Measurements from ENCODE around the gene WNT3A.
A peak's percentile ranks its signal among the peaks of the same experiment; 100 is the strongest.

Gene WNT3A

GRCh38 chr1:228076796-228077430, 70.1 kb downstream of the WNT3A start:
- no peak for DNase-seq (ENCODE audit: low read depth, low spot score)

GRCh38 chr1:228077565-228078330, 71.0 kb downstream of the WNT3A start:
- no peak for DNase-seq (ENCODE audit: low read depth, low spot score)
- no peak overlapping the region for H3K4me3 ChIP-seq (ENCODE audit: low read length)

More at GRCh38 chr1:228076796-228077430, 70.1 kb downstream of the WNT3A start:
- no peak overlapping the region for H3K4me3 ChIP-seq (ENCODE audit: low read length)

GRCh38 chr1:228079013-228079412, 72.2 kb downstream of the WNT3A start:
- DNase-seq (ENCODE audit: low read depth, low spot score), result no peak
- H3K4me3 ChIP-seq (ENCODE audit: low read length), result no peak overlapping the region

- DNase-seq (ENCODE audit: low read depth, low spot score), result no peak
Observed at GRCh38 chr1:228079601-228080263, 72.9 kb downstream of the WNT3A start.

GRCh38 chr1:228081144-228081543, 74.3 kb downstream of the WNT3A start:
- DNase-seq (ENCODE audit: low read depth, low spot score), result no peak
- H3K4me3 ChIP-seq (ENCODE audit: low read length), result peak overlapping the region; percentile 91

More at GRCh38 chr1:228079601-228080263, 72.9 kb downstream of the WNT3A start:
- H3K4me3 ChIP-seq (ENCODE audit: low read length), result no peak overlapping the region

- no peak for DNase-seq (ENCODE audit: low read depth, low spot score)
- peak overlapping the region; percentile 91 for H3K4me3 ChIP-seq (ENCODE audit: low read length)
Observed at GRCh38 chr1:228081578-228082213, 74.9 kb downstream of the WNT3A start.

GRCh38 chr1:228082214-228082917, 75.6 kb downstream of the WNT3A start, which contains the start of gene ARF1:
Gene ARF1, plus strand, starts transcription at chr1:228082708. Its CDS starts 14,407 bp downstream, at chr1:228097115.
- DNase-seq (ENCODE audit: low read depth, low spot score), result peak; percentile 91
- peak within 1 kb of the TSS; percentile 96 for H3K4me3 ChIP-seq (ENCODE audit: low read length)

- no peak for DNase-seq (ENCODE audit: low read depth, low spot score)
- peak overlapping the region; percentile 96 for H3K4me3 ChIP-seq (ENCODE audit: low read length)
Observed at GRCh38 chr1:228082918-228083870, 76.4 kb downstream of the WNT3A start.

- H3K4me3 ChIP-seq (ENCODE audit: low read length), result peak overlapping the region; percentile 96
- no peak for DNase-seq (ENCODE audit: low read depth, low spot score)
Observed at GRCh38 chr1:228083871-228084278, 77.1 kb downstream of the WNT3A start.

- DNase-seq (ENCODE audit: low read depth, low spot score), result no peak
- peak overlapping the region; percentile 96 for H3K4me3 ChIP-seq (ENCODE audit: low read length)
Observed at GRCh38 chr1:228084325-228084724, 77.5 kb downstream of the WNT3A start.

GRCh38 chr1:228084797-228085196, 78.0 kb downstream of the WNT3A start:
- DNase-seq (ENCODE audit: low read depth, low spot score), result no peak

GRCh38 chr1:228085287-228085951, 78.6 kb downstream of the WNT3A start:
- H3K4me3 ChIP-seq (ENCODE audit: low read length), result no peak overlapping the region
- DNase-seq (ENCODE audit: low read depth, low spot score), result no peak

More at GRCh38 chr1:228084797-228085196, 78.0 kb downstream of the WNT3A start:
- H3K4me3 ChIP-seq (ENCODE audit: low read length), result no peak overlapping the region

GRCh38 chr1:228087771-228088251, 81.0 kb downstream of the WNT3A start:
- no peak overlapping the region for H3K4me3 ChIP-seq (ENCODE audit: low read length)
- no peak for DNase-seq (ENCODE audit: low read depth, low spot score)

- H3K4me3 ChIP-seq (ENCODE audit: low read length), result no peak overlapping the region
- DNase-seq (ENCODE audit: low read depth, low spot score), result no peak
Observed at GRCh38 chr1:228088586-228089498, 82.0 kb downstream of the WNT3A start.

GRCh38 chr1:228089519-228090380, 83.0 kb downstream of the WNT3A start:
- DNase-seq (ENCODE audit: low read depth, low spot score), result no peak
- no peak overlapping the region for H3K4me3 ChIP-seq (ENCODE audit: low read length)
